GM12878 (cell line): ENCODE results near the gene ZNF775. TPM values are rescaled to one million over a fixed set of nuclear protein-coding genes. Genes with fewer than 3 reads are reported as not detected.

Experiments
- BMI1 ChIP-seq: fragments of 450-650 bp; IDR thresholded peaks from 2 replicates; pipeline ENCODE4 v1.6.1; 2016; ENCODE audit warnings: mild to moderate bottlenecking, moderate library complexity, borderline replicate concordance
- BRCA1 ChIP-seq: IDR thresholded peaks from 2 replicates; pipeline ENCODE4 v1.6.1; 2011; ENCODE audit warnings: low read depth, low read length, improper control_type of control experiment
- EED ChIP-seq: sonication (generic); IDR thresholded peaks from 2 replicates; pipeline ENCODE4 v1.6.1; 2016; ENCODE audit warnings: antibody characterized with exemption, low read depth
- ESRRA ChIP-seq: IDR thresholded peaks from 2 replicates; pipeline ENCODE4 v1.6.1; 2012; ENCODE audit warnings: mild to moderate bottlenecking, low read length, improper control_type of control experiment
- HDAC6 ChIP-seq: fragments of 200-600 bp; sonication (generic); IDR thresholded peaks from one replicate; pipeline ENCODE4 v1.8.0; 2017; ENCODE audit warnings: antibody characterized with exemption; ENCODE audit not compliant: unreplicated experiment
- IKZF1 ChIP-seq: fragments of 450-650 bp; conservative IDR thresholded peaks from 2 replicates; pipeline ENCODE4 v1.6.1; 2017; ENCODE audit warnings: antibody characterized with exemption, mild to moderate bottlenecking
- JUNB ChIP-seq: IDR thresholded peaks from 2 replicates; pipeline ENCODE4 v1.6.1; 2016; ENCODE audit warnings: antibody characterized with exemption, mild to moderate bottlenecking
- MTA2 ChIP-seq: fragments of 450-650 bp; IDR thresholded peaks from 2 replicates; pipeline ENCODE4 v1.6.1; 2016; ENCODE audit warnings: low read depth, mild to moderate bottlenecking, moderate library complexity
- NFXL1 ChIP-seq: fragments of 450-650 bp; IDR thresholded peaks from 2 replicates; pipeline ENCODE4 v1.6.1; 2017; ENCODE audit warnings: antibody characterized with exemption, mild to moderate bottlenecking, borderline replicate concordance
- NFYA ChIP-seq: IDR thresholded peaks from 2 replicates; pipeline ENCODE4 v1.6.1; 2011; ENCODE audit warnings: low read depth, mild to moderate bottlenecking, low read length, improper control_type of control experiment, borderline replicate concordance
- POU2F2 ChIP-seq: IDR thresholded peaks from 3 replicates; pipeline ENCODE4 v1.6.1; 2011; ENCODE audit warnings: low read depth, mild to moderate bottlenecking, low read length, borderline replicate concordance
- RAD21 ChIP-seq: IDR thresholded peaks from 2 replicates; pipeline ENCODE4 v1.6.1; 2011; ENCODE audit warnings: mild to moderate bottlenecking, low read depth, low read length, moderate library complexity; ENCODE audit not compliant: insufficient read depth
- SKIL ChIP-seq: fragments of 450-650 bp; IDR thresholded peaks from 2 replicates; pipeline ENCODE4 v1.6.1; 2017; ENCODE audit warnings: mild to moderate bottlenecking, low read depth, inconsistent platforms; ENCODE audit not compliant: poor library complexity, severe bottlenecking
- SMAD1 ChIP-seq: fragments of 450-650 bp; IDR thresholded peaks from 2 replicates; pipeline ENCODE4 v1.6.1; 2018; ENCODE audit warnings: mild to moderate bottlenecking, low read depth; ENCODE audit not compliant: partially characterized antibody
- SREBF1 ChIP-seq: IDR thresholded peaks from 2 replicates; pipeline ENCODE4 v1.6.1; 2012; ENCODE audit warnings: mild to moderate bottlenecking, low read length
- STAT1 ChIP-seq: fragments of 450-650 bp; conservative IDR thresholded peaks from 2 replicates; pipeline ENCODE4 v1.6.1; 2014; ENCODE audit warnings: antibody characterized with exemption, mild to moderate bottlenecking
- TCF12 ChIP-seq: IDR thresholded peaks from 2 replicates; pipeline ENCODE4 v1.6.1; 2011; ENCODE audit warnings: low read depth, mild to moderate bottlenecking, low read length
- USF2 ChIP-seq: IDR thresholded peaks from 2 replicates; pipeline ENCODE4 v1.6.1; 2011; ENCODE audit warnings: low read depth, low read length, improper control_type of control experiment, borderline replicate concordance
- YBX1 ChIP-seq: fragments of 450-650 bp; IDR thresholded peaks from 2 replicates; pipeline ENCODE4 v1.6.1; 2016; ENCODE audit warnings: antibody characterized with exemption
- ZBTB40 ChIP-seq: fragments of 450-650 bp; IDR thresholded peaks from 2 replicates; pipeline ENCODE4 v1.6.1; 2016; ENCODE audit warnings: mild to moderate bottlenecking, moderate library complexity, borderline replicate concordance
- ZNF24 ChIP-seq: fragments of 450-650 bp; IDR thresholded peaks from 2 replicates; pipeline ENCODE4 v1.6.1; 2017; ENCODE audit warnings: antibody characterized with exemption, mild to moderate bottlenecking
- ZZZ3 ChIP-seq: IDR thresholded peaks from 2 replicates; pipeline ENCODE4 v1.6.1; 2011; ENCODE audit warnings: low read depth; ENCODE audit not compliant: control insufficient read depth, insufficient read length
- polyA plus RNA-seq, 11 experiments: library from polyadenylated mRNA; depleted of rRNA in 4 of 11; unstranded in 6 of 11; stranded (reverse) in 5 of 11; fragments of >200 nt; fragmentation: Nextera tagmentation in 4 of 11; fragmentation: Illumina TruSeq in 1 of 11; extraction: Ambion mirVana in 4 of 11; extraction: Trizol in 1 of 11; gene quantifications; 1 replicate in 1 of 11; 2 replicates in 10 of 11; pipeline versions ENCODE4 v1.2.1 to v1.2.3, GENCODE V29; 2011 to 2016; ENCODE audit warnings: inconsistent platforms in 2 of 11, missing spikeins in 2 of 11, low read depth in 1 of 11
- total RNA-seq, 4 experiments: library from RNA; depleted of rRNA in 3 of 4; stranded (reverse); fragments of >200 nt in 3 of 4; fragmentation: Illumina TruSeq in 1 of 4; extraction: Trizol in 1 of 4; gene quantifications; 2 replicates each; pipeline versions ENCODE4 v1.2.1 to v1.2.3, GENCODE V29; 2013 to 2021
- TF ChIP-seq, protein P1 (sequence below): IDR thresholded peaks from 2 replicates; pipeline ENCODE4 v1.6.1; 2012; ENCODE audit warnings: low read depth, low read length, improper control_type of control experiment

ZNF775 gene
- total and polyA plus RNA-seq, 10 of the 15 experiments (the other 5 are each of a cell fraction or from before 2014, with no cell fraction given) = 0.05 to 14.3 (median 2.1) TPM

DNA sequence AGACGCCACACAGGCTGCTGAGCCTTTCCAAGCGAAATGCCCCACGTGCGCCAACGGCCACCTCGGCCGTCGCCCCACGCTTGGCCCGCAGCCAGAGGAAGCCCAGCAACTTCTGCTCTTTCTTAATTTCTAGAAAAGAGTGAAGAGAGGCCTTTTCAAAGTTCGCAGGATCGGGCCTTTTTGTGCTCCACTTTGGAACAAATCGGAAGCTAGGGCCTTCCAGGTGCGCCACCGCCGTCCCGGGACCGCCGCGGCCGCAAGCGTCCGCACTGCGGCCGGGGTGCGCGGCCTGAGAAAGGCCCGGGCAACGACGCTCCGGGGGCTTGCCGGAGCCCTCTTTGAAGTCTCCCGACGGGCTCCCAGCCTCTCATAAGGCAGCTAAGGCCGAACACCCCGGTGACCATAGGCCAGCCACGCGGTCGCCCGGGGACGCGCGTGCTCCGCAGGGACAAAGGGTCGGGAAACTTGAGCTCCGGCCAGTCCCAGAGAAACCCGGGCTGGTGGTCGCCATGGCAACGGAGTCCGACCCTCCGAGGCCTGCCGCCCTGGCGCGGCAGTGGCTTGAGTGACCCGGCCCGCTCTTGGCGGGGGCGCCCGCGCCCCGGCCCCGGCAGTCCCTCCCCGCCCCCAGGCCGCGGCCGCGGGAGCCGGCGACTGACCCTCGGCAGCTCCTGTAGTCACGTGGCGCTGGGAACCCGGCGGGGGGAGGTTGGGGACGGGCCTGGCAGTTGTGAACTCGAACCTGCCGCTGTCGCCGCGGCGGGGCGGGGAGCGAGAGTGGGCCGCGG, 10.8 kb upstream of the ZNF775 start, which contains the start of gene REPIN1 (continued):
- no peak for TF ChIP-seq SREBF1
- 0 out of 3 replicates have a peak, but pooled peaks have one; percentile 12 for TF ChIP-seq POU2F2
- no peak for TF ChIP-seq ZBTB40
- no peak for TF ChIP-seq NFYA
- no peak for TF ChIP-seq NFXL1
- TF ChIP-seq SMAD1 = peak; percentile 88
- TF ChIP-seq STAT1 = no peak
- TF ChIP-seq ZZZ3 = no peak
- no peak; the same call in 1 of the 2 replicates for TF ChIP-seq MTA2
- no peak for TF ChIP-seq HDAC6
- TF ChIP-seq, protein P1, sequence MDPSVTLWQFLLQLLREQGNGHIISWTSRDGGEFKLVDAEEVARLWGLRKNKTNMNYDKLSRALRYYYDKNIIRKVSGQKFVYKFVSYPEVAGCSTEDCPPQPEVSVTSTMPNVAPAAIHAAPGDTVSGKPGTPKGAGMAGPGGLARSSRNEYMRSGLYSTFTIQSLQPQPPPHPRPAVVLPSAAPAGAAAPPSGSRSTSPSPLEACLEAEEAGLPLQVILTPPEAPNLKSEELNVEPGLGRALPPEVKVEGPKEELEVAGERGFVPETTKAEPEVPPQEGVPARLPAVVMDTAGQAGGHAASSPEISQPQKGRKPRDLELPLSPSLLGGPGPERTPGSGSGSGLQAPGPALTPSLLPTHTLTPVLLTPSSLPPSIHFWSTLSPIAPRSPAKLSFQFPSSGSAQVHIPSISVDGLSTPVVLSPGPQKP = 0 out of 2 replicates have a peak, but pooled peaks have one; percentile 41
- peak; percentile 84; the same call in 1 of the 2 replicates for TF ChIP-seq IKZF1
- TF ChIP-seq TCF12 = peak; percentile 39
- TF ChIP-seq YBX1 = no peak
- peak; percentile 80 for TF ChIP-seq USF2
- no peak for TF ChIP-seq SKIL
- TF ChIP-seq EED = peak; percentile 72
- no peak for TF ChIP-seq RAD21
- TF ChIP-seq ESRRA = no peak
- peak; percentile 67; the same call in 1 of the 2 replicates for TF ChIP-seq ZNF24
- TF ChIP-seq BRCA1 = no peak
- no peak for TF ChIP-seq JUNB
- peak; percentile 79 for TF ChIP-seq BMI1
